Duodenal mucosa (tissue), 2 donors: ENCODE measurements around the gene ACE2.

ENCODE experiments used
- H3K27ac ChIP-seq: one replicate; pipeline ENCODE4 v1.7.0; 2013; ENCODE audit warnings: low read depth, low read length
- H3K27me3 ChIP-seq, 2 donors: one replicate each; pipeline ENCODE4 v1.7.0; 2013; ENCODE audit warnings: low read length in 2 of 2, control low read depth in 1 of 2; ENCODE audit not compliant: insufficient read depth in 2 of 2, control insufficient read depth in 1 of 2
- H3K36me3 ChIP-seq, 2 donors: one replicate each; pipeline ENCODE4 v1.7.0; 2013; ENCODE audit warnings: low read length in 2 of 2, control low read depth in 1 of 2; ENCODE audit not compliant: insufficient read depth in 2 of 2, control insufficient read depth in 1 of 2
- H3K4me1 ChIP-seq, 2 donors: one replicate each; pipeline ENCODE4 v1.7.0; 2013; ENCODE audit warnings: low read length in 2 of 2, control low read depth in 1 of 2; ENCODE audit not compliant: insufficient read depth in 2 of 2, control insufficient read depth in 1 of 2
- H3K4me3 ChIP-seq, 2 donors: one replicate each; pipeline ENCODE4 v1.7.0; 2013; ENCODE audit warnings: low read length in 2 of 2, low read depth in 1 of 2
- H3K9ac ChIP-seq, 2 donors: one replicate each; pipeline ENCODE4 v1.7.0; 2013; ENCODE audit warnings: low read length in 2 of 2, low read depth in 1 of 2
- H3K9me3 ChIP-seq, 2 donors: one replicate each; pipeline ENCODE4 v1.7.0; 2013; ENCODE audit warnings: low read length in 2 of 2, control low read depth in 1 of 2; ENCODE audit not compliant: control insufficient read depth in 1 of 2

ACE2 gene

DNA sequence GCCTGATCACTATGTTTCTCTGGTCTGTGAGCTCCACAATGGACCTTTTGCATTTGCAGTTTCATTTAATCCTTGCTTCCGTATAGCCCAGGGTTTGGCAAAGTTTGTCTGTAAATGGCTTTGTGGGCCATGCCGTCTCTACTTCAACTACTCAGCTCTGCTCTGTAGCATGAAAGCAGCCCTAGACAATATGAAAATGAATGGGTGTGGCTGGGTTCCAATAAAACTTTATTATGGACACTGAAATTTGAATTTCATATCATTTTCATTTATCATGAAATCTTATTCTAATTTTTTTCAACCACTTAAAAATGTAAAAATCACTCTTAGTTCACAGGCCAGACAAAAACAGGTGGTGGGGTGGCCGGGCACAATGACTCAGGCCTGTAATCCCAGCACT lies 41.5 kb downstream of the ACE2 start:
- no peak overlapping the region for H3K4me3 ChIP-seq
- no peaks in the 10 kb centered on the region for H3K27me3 ChIP-seq
- H3K4me1 ChIP-seq: no peaks in the 10 kb centered on the region
- no peak overlapping the region for H3K9ac ChIP-seq
- no peaks in the 10 kb centered on the region for H3K36me3 ChIP-seq
- no peak overlapping the region for H3K27ac ChIP-seq
- H3K9me3 ChIP-seq: no peaks in the 10 kb centered on the region

DNA sequence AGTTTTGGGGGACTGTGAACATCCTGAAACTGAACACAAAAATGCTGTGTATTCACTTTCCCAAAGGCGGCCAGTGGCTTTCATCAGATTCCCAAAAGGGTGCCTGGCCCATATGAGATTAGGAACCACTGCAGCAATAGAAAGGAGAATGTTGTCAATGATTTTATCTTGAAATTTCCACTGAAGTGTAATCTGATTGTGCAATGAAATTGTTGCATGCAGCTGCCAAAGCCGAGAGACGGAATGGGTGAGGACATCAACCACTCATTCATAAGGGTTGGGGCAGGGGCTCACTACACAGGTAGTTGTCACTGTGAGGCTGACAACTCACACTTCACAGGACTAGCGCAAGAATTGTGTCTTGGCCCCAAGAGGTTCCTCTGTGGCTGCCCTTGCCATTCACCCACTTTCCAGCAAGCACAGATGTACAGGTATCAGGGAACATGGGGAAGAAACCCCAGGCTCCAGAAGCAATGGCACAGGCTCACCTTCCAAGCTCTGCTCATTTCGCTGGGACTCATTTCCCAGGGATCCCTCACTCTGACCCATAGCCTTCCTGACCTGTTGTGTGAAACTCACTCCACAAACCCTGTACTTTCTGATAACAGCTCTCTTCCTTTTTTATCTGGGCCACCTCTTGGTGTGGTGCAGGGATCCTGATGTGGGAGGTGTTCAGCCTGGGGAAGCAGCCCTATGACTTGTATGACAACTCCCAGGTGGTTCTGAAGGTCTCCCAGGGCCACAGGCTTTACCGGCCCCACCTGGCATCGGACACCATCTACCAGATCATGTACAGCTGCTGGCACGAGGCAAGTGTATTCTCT lies 51.4 kb downstream of the ACE2 start:
- Histone ChIP-seq H3K27me3 (no peaks in the 10 kb centered on the region), H3K9me3 (no peaks in the 10 kb centered on the region), H3K9ac (no peak overlapping the region), H3K4me3 (no peak overlapping the region), H3K36me3 (no peaks in the 10 kb centered on the region), H3K27ac (no peak overlapping the region), H3K4me1 (no peaks in the 10 kb centered on the region)

DNA sequence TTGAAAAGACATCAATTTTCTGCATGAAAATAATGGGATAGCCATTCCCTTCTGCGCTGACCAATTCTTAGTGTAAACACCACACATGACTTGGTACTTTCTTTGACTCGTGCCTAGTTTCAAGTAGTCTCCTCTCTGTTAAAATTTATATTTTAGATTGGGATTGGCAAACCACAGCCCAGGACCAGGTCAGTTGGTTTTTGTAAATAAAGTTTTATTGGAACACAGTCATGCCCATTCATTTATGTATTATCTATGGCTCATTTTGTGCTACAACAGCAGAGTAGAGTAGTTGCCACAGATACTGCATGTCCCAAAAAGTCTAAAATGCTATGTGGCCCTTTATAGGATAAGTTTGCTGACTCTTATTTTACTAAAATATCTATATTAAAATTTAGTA lies 53.4 kb downstream of the ACE2 start:
- no peaks in the 10 kb centered on the region for H3K27me3 ChIP-seq
- H3K27ac ChIP-seq: no peak overlapping the region
- no peaks in the 10 kb centered on the region for H3K9me3 ChIP-seq
- H3K9ac ChIP-seq: no peak overlapping the region
- no peaks in the 10 kb centered on the region for H3K4me1 ChIP-seq
- no peak overlapping the region for H3K4me3 ChIP-seq
- no peaks in the 10 kb centered on the region for H3K36me3 ChIP-seq

DNA sequence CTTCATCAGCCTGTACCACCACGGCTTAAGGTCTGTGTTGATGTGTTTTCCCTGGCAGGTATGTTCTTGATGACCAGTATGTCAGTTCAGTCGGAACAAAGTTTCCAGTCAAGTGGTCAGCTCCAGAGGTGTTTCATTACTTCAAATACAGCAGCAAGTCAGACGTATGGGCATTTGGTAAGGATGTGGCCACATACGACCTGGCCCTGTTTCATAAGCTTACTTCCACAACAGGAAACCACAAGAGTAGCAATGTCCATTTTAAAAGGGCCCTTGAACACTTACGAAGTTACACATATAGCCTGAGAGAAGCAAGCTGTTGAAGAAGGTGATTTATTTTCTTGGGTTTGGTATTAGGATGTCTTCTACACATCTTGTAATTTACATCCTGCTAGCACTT lies 54.0 kb downstream of the ACE2 start:
- Histone ChIP-seq H3K27ac (no peak overlapping the region), H3K4me3 (no peak overlapping the region), H3K36me3 (no peaks in the 10 kb centered on the region), H3K9me3 (no peaks in the 10 kb centered on the region), H3K27me3 (no peaks in the 10 kb centered on the region), H3K9ac (no peak overlapping the region), H3K4me1 (no peaks in the 10 kb centered on the region)

DNA sequence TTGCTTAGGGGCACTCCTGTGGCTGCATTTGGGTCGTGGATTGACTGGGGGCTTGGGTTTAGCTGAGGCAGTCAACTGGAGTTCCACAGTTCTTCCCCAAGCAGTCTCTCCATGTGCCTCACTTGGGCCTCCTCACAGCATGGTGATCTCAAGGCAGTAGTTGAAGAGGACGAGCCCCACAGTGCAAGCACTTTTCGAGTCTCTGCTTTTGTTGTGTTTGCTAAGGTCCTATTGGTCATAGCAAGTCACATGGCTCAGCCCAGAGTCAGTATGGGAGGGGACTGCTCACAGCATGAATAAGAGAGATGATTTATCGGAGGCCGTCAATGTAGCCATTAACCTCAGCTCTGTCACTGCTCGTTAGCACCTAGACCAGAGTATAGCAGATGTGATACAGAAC lies 70.4 kb downstream of the ACE2 start:
- Histone ChIP-seq H3K9ac (no peak overlapping the region), H3K27ac (no peak overlapping the region), H3K9me3 (no peaks in the 10 kb centered on the region), H3K4me3 (no peak overlapping the region), H3K4me1 (peaks cover 3 to 11% of the 10 kb centered on the region in 2 donors), H3K27me3 (no peaks in the 10 kb centered on the region), H3K36me3 (no peaks in the 10 kb centered on the region)

DNA sequence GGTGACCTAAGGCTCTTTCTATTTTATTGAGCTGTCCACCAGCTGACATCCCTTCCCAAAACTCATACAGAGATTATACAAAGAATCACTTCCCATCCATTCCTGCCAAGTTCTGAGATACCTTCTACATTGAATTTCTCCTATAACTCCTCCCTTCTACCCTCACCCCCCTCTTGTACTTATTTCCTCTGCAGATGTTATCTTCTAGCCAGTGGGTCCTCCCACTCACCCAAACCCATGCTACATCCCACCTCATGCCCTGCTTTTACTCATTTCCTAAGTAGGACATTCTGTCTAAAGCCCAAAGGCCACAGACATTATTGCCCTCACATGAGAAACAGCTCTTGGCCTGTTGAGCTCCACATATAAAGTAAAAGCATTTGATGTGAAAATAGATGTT lies 71.6 kb downstream of the ACE2 start:
- Histone ChIP-seq H3K9ac (no peak overlapping the region), H3K27ac (no peak overlapping the region)

DNA sequence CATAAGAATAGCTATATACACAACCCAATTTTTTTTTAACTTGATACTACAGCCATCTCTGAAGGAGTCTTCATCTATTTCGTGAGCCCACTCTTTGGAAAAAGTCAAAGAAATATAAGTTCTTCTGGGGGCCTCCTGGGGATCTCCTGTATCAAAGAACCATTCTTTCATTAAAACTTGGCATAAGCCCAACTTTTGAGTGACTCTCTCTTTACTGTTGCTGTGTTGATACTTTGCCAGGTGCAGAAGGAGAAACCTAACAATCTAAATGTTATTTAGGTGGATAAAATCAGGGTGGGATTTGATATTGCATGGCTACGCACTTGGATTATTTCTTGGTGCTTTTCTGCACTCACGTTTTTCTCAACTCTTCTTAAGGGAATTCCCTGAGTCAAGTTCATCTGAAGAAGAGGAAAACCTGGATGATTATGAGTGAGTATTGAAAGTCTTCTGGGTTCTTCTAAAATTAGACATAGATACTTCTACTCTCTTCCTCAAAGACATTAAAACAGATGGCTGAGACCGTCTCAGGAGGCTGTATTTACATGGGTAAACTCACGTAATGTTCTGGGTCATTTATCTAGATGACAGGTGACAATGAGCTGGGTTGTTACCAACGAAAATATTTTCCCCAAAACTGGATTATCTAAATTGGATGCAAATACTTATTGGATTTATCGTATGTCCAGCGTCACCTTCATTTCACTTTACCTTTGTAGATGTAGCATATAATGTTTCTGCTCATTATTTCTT lies 74.9 kb downstream of the ACE2 start:
- no peak overlapping the region for H3K4me3 ChIP-seq
- H3K9me3 ChIP-seq: no peaks in the 10 kb centered on the region
- H3K36me3 ChIP-seq: no peaks in the 10 kb centered on the region
- H3K27me3 ChIP-seq: no peaks in the 10 kb centered on the region
- no peak overlapping the region for H3K9ac ChIP-seq
- peaks cover 3 to 14% of the 10 kb centered on the region in 2 donors for H3K4me1 ChIP-seq
- H3K27ac ChIP-seq: no peak overlapping the region

More for the DNA sequence above, 71.6 kb downstream of the ACE2 start:
- Histone ChIP-seq H3K36me3 (no peaks in the 10 kb centered on the region), H3K4me3 (no peak overlapping the region), H3K4me1 (peaks cover 3 to 14% of the 10 kb centered on the region in 2 donors), H3K27me3 (no peaks in the 10 kb centered on the region), H3K9me3 (no peaks in the 10 kb centered on the region)

DNA sequence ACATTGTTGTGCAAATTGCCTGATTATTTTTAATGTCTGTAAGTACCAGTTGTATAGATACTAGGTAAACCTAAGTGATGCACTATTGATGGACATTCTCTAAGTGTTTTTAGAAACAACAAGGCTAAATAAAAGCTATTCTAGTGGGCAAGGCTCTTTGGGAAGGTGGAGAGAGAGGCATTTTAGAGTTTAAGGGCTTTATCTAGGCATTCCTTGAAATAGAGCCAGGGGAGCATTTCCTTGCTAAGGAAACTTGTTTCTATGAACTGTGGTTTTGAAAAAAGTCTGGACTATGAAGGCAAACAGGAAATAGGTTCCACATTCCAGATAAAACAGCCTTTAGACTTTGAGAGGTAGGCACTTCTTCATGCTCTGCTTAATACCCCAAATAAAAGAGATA lies 76.3 kb downstream of the ACE2 start:
- Histone ChIP-seq H3K36me3 (no peaks in the 10 kb centered on the region), H3K27ac (no peak overlapping the region), H3K9me3 (no peaks in the 10 kb centered on the region), H3K4me3 (no peak overlapping the region), H3K27me3 (no peaks in the 10 kb centered on the region), H3K4me1 (peaks cover 3 to 8% of the 10 kb centered on the region in 2 donors), H3K9ac (no peak overlapping the region)

DNA sequence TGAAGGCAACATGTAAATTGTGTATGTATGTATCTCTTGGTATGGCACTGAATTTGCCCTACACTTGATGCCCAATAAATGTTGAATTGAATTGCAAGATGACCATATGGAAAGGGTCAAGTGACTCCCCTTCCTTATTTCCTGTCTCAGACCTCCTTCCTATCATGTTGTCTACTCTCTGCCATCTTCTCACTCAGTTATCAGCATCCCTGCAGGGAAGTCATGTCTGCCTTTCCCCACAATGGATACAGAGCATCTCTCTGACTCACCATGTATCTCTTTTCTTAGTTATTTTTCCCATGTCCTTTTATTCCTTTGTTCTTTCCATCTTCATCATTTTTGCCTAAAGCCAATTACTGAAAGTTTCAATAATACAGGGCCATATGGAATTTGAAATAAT lies 77.7 kb downstream of the ACE2 start:
- Histone ChIP-seq H3K9me3 (no peaks in the 10 kb centered on the region), H3K27ac (no peak overlapping the region), H3K27me3 (no peaks in the 10 kb centered on the region), H3K9ac (no peak overlapping the region), H3K36me3 (no peaks in the 10 kb centered on the region), H3K4me3 (no peak overlapping the region), H3K4me1 (peaks cover 3 to 8% of the 10 kb centered on the region in 2 donors)

DNA sequence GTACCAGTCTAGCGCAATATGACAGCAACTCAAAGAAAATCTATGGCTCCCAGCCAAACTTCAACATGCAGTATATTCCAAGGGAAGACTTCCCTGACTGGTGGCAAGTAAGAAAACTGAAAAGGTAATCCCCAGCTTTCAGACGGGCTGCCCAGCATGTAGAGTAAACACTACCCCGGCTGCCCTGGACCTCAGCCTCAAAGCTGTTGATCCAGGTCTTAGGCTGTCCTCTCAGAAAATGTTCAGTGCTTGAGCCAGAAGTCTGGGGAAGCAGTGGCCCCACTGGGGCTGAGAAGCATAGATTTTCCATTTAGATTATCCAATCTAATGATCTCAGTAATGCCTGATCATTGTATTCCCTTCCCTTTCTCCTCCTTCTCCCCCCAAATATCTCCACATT lies 78.3 kb downstream of the ACE2 start:
- no peaks in the 10 kb centered on the region for H3K36me3 ChIP-seq
- no peaks in the 10 kb centered on the region for H3K27me3 ChIP-seq
- H3K9ac ChIP-seq: no peak overlapping the region

More for the DNA sequence above, 78.3 kb downstream of the ACE2 start:
- Histone ChIP-seq H3K9me3 (no peaks in the 10 kb centered on the region), H3K4me3 (no peak overlapping the region), H3K4me1 (peaks cover 3 to 8% of the 10 kb centered on the region in 2 donors), H3K27ac (no peak overlapping the region)
